ENCODE data around the gene GFER. TPM values are rescaled to one million over a fixed set of nuclear protein-coding genes. Genes with fewer than 3 reads are reported as not detected.

Gene GFER
- total RNA-seq, 4 donors from 2014 or later: 9.7 to 14.4 (median 11.6) TPM

DNA sequence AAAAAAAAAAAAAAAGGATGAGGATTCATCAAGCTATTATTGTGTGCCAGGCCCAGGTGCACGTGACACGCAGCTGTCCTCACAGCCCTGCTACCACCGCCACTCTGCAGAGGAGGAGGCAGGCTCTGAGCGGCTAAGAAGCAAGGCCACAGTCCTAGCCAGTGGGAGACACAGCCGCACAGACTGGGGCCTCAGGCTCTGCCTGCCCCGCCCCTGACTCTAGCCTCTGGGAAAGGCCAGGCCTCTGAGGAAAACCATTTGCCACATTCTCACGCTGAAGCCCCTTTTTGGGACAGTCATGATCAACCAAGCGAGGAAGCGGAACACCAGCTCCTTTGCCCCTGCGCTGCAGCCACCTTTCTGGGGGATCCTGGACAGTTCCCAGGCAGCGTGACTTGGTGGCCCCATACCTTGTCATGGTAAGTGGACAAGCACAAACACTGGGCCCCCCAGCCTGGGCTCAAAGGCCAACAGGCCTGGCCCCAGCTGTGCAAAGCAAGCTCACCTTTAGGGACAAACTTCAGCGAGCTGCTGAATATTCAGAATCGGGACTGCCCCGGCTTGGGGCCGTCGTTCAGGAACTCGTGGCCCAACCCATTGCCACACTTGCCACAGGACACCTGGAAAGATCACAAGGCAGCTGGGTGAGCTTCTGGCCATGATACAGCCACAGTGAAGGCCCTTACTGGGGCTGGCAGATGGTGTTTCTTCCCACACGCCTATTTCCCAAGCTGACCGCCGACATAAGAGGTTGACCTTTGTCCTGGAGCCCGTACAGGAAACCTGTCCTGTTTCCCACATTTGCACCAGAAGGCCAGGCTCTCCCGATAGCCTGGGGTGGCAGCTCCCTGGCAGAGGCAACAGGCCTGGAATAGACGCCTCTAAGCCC is 43.5 kb upstream of the GFER start:
- 88 to 91% methylated on average over 23 of the region's 23 CpGs for WGBS, 2 donors
- no peak overlapping the region for H3K4me3 ChIP-seq (ENCODE audit: low read depth, poor library complexity, severe bottlenecking)
- no peak for DNase-seq (ENCODE audit: low spot score in 2 of 2)
- no peak for TF ChIP-seq POLR2A (IDR thresholded peaks at IDR 0.05)
- TF ChIP-seq, protein P1, sequence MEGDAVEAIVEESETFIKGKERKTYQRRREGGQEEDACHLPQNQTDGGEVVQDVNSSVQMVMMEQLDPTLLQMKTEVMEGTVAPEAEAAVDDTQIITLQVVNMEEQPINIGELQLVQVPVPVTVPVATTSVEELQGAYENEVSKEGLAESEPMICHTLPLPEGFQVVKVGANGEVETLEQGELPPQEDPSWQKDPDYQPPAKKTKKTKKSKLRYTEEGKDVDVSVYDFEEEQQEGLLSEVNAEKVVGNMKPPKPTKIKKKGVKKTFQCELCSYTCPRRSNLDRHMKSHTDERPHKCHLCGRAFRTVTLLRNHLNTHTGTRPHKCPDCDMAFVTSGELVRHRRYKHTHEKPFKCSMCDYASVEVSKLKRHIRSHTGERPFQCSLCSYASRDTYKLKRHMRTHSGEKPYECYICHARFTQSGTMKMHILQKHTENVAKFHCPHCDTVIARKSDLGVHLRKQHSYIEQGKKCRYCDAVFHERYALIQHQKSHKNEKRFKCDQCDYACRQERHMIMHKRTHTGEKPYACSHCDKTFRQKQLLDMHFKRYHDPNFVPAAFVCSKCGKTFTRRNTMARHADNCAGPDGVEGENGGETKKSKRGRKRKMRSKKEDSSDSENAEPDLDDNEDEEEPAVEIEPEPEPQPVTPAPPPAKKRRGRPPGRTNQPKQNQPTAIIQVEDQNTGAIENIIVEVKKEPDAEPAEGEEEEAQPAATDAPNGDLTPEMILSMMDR (IDR thresholded peaks at IDR 0.05): no peak
- intact Hi-C loops (cut with DNase I; ENCODE audit: low total_unique reads): no loop called here

DNA sequence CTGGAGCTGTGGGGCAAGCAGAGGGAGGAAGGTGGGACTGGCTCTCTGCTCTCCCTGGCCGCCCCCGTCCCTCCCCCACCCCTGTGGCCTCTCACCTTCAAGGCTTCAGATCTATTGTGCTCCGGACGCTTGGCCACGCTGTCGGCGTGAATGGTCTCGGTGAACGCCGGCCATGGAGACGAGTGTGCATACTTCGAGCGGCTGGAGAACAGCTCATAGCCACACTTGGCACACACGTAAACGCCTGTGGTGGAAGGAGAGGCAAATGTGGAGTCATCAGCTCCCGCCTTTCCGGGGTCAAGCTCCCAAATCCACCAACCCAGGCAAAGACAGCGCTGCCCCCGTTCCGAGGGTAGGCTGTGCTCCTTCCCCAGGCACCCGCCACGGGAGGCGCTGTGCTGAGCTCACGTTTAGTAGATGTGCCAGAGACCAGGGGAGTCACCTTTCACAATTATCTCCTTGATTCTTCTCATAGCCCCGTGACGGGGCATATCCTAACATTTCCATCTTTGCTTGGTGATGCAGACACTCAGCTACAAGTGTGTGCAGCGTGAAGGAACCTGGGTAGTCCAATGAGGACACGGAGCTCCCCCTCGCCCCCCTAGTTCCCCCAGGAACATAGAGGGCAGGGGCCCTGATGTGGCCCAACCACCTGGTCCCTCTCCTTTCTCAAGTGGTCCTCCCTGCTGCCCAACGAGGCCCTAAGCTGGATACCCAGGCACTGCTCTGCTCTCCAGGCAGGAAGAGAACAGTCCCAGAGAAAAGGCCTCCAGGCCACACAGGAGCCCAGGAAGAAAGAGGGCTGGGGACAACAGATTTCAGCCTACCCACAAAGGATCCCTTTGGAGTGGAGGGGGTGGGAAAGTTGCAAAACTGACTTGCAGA is 42.6 kb upstream of the GFER start:
- no peak overlapping the region for H3K4me3 ChIP-seq (ENCODE audit: low read depth, poor library complexity, severe bottlenecking)
- DNase-seq (ENCODE audit: low spot score in 2 of 2): no peak
- 85 to 88% methylated on average over 27 to 30 of the region's 30 CpGs for WGBS, 2 donors
- TF ChIP-seq, protein P1 (IDR thresholded peaks at IDR 0.05): no peak
- no peak for TF ChIP-seq POLR2A (IDR thresholded peaks at IDR 0.05)
- intact Hi-C loops (cut with DNase I; ENCODE audit: low total_unique reads): no loop called here

DNA sequence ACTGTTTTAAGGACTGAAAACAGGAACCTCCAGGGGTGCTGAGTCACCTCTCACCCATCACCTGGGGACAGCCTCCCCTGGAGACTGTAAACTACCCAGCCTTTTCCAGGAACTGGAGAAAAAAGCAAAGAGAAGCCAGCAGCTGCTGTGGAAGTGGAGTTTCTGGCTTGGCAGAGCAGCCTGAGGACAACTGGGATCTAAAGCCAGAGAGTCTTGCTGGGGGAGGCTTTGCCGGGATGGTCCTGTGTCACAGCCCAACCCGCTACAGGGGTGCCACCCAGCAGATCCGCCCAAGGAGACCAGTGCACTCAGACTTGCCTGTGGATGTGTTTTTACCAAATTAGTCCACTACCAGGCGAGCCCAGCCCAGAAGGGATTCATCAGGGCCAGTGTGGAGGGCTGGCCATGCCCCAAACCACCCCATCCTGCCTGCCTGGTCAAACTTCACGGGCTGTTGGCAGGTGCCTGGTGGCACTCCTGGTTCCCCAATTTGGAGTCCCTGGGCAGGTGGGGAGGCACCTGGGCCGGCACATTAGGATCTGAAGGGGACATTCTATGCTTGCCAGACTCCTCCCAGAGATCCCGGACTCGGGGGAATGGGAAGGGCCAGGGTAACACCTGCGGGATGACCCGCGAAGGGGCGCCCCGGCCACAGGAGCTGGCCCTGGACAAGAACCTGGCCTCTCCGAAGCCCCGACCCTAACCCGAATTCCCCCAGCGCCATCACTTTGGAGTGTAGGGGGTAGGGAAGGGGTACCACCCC is 41.8 kb upstream of the GFER start:
- TF ChIP-seq POLR2A (IDR thresholded peaks at IDR 0.05): no peak
- TF ChIP-seq, protein P1 (IDR thresholded peaks at IDR 0.05): no peak
- WGBS, 2 donors: 6 to 8% methylated on average over 12 to 13 of the region's 17 CpGs
- peak overlapping the region; percentile 72 for H3K4me3 ChIP-seq (ENCODE audit: low read depth, poor library complexity, severe bottlenecking)
- intact Hi-C loops (cut with DNase I; ENCODE audit: low total_unique reads): no loop called here
- DNase-seq (ENCODE audit: low spot score in 2 of 2): no peak

DNA sequence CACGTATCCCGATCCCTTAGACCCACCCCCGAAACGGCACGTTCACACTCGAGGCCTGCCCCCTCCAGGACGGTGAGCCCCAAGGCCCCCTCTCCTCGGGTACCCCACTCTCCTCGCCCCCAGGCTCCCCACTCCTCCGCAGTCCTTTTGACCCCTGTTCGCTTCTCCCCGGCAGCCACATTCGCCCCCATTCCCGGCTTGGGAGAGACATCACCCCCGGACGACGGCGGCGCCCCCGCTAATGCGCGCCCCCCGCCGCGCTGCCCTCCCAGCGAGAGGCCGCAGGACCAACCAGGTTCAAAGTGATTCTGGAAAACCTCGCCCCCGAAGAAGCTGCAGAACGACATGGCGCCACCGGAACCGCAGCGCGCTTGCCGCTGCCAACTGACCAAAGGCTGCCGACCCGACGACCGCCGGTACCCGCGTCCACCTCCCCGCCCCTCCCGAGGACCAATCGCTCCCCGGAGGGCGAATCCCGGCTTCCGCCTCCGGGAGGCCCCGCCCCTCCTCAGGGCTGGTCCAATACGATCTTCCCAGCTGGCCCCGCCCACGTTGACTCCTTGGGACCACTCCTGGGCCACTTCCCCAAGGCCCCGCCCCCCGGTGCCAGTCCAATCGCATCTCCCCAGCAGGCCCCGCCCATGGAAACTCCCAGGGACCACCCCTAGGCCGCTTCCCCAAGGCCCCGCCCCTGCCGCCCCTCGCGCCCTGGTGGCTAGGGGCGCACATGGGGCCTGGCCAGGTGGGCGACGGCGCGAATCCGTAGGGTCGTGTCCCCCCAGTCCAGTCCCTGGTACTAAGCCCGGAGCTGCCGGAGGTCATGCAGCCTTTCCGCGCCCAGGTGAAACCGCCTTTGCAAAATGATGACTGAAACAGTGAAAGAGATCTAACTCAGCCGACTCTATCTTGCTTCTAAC is 40.9 kb upstream of the GFER start, which contains the start of gene MSRB1:
Gene MSRB1, minus strand, starts transcription at position 390 of the 917 bp plus-strand sequence. Its CDS starts 43 bp downstream, at position 347.
- peak; percentile 99 to 100 for DNase-seq (ENCODE audit: low spot score in 2 of 2)
- TF ChIP-seq, protein P1 (IDR thresholded peaks at IDR 0.05): no peak
- TF ChIP-seq POLR2A (IDR thresholded peaks at IDR 0.05): no peak
- intact Hi-C loops (cut with DNase I; ENCODE audit: low total_unique reads): no loop called here
- WGBS, 2 donors: 2 to 3% methylated on average over 35 of the region's 77 CpGs
- H3K4me3 ChIP-seq (ENCODE audit: low read depth, poor library complexity, severe bottlenecking): peak within 1 kb of the TSS; percentile 72
